HL-60 (cell line): ENCODE data around the gene L1CAM.
A peak's percentile ranks its signal among the peaks of the same experiment; 100 is the strongest.

Source experiments
- DNase-seq, 2 experiments: peaks; one replicate each; pipeline ENCODE4 v3.0.0-alpha.2; 2010 to 2020; ENCODE audit warnings: low read depth in 1 of 2, low spot score in 1 of 2
- H3K27ac ChIP-seq: fragments of 250-450 bp; sonication (Bioruptor Pico); replicated peaks from 2 replicates; pipeline ENCODE4 v1.5.1; 2020; ENCODE audit warnings: mild to moderate bottlenecking, moderate library complexity
- H3K27me3 ChIP-seq: fragments of 250-450 bp; sonication (Bioruptor Pico); 2 replicates; pipeline ENCODE4 v1.5.1; 2021; ENCODE audit warnings: mild to moderate bottlenecking, moderate library complexity; ENCODE audit not compliant: insufficient read depth, poor library complexity, severe bottlenecking
- H3K4me3 ChIP-seq: replicated peaks from 2 replicates; pipeline ENCODE4 v1.5.1; 2011; ENCODE audit warnings: mild to moderate bottlenecking, control low read depth, low read length; ENCODE audit not compliant: insufficient read depth
- GABPA ChIP-seq: IDR thresholded peaks from 2 replicates; pipeline ENCODE4 v1.6.1; 2012; ENCODE audit warnings: low read depth
- POLR2AphosphoS5 ChIP-seq: IDR thresholded peaks from 2 replicates; pipeline ENCODE4 v1.6.1; 2012; ENCODE audit warnings: low read depth
- SPI1 ChIP-seq: IDR thresholded peaks from 2 replicates; pipeline ENCODE4 v1.6.1; 2012; ENCODE audit warnings: low read depth, mild to moderate bottlenecking, borderline replicate concordance
- long read RNA-seq: library from polyadenylated mRNA; unstranded; transcript quantifications from one replicate; pipeline ENCODE4 v2.0.0, GENCODE V29; 2020
- TF ChIP-seq, protein P1 (sequence below): IDR thresholded peaks from one replicate; pipeline ENCODE4 v1.5.1; 2011; ENCODE audit warnings: low read length, control low read depth, inconsistent platforms; ENCODE audit not compliant: insufficient read depth
- TF ChIP-seq, protein P2 (sequence below): IDR thresholded peaks from 2 replicates; pipeline ENCODE4 v1.6.1; 2012; ENCODE audit warnings: low read depth; ENCODE audit not compliant: insufficient replicate concordance

L1CAM gene, protein sequence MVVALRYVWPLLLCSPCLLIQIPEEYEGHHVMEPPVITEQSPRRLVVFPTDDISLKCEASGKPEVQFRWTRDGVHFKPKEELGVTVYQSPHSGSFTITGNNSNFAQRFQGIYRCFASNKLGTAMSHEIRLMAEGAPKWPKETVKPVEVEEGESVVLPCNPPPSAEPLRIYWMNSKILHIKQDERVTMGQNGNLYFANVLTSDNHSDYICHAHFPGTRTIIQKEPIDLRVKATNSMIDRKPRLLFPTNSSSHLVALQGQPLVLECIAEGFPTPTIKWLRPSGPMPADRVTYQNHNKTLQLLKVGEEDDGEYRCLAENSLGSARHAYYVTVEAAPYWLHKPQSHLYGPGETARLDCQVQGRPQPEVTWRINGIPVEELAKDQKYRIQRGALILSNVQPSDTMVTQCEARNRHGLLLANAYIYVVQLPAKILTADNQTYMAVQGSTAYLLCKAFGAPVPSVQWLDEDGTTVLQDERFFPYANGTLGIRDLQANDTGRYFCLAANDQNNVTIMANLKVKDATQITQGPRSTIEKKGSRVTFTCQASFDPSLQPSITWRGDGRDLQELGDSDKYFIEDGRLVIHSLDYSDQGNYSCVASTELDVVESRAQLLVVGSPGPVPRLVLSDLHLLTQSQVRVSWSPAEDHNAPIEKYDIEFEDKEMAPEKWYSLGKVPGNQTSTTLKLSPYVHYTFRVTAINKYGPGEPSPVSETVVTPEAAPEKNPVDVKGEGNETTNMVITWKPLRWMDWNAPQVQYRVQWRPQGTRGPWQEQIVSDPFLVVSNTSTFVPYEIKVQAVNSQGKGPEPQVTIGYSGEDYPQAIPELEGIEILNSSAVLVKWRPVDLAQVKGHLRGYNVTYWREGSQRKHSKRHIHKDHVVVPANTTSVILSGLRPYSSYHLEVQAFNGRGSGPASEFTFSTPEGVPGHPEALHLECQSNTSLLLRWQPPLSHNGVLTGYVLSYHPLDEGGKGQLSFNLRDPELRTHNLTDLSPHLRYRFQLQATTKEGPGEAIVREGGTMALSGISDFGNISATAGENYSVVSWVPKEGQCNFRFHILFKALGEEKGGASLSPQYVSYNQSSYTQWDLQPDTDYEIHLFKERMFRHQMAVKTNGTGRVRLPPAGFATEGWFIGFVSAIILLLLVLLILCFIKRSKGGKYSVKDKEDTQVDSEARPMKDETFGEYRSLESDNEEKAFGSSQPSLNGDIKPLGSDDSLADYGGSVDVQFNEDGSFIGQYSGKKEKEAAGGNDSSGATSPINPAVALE
- long read RNA-seq, result 0 reads

DNA sequence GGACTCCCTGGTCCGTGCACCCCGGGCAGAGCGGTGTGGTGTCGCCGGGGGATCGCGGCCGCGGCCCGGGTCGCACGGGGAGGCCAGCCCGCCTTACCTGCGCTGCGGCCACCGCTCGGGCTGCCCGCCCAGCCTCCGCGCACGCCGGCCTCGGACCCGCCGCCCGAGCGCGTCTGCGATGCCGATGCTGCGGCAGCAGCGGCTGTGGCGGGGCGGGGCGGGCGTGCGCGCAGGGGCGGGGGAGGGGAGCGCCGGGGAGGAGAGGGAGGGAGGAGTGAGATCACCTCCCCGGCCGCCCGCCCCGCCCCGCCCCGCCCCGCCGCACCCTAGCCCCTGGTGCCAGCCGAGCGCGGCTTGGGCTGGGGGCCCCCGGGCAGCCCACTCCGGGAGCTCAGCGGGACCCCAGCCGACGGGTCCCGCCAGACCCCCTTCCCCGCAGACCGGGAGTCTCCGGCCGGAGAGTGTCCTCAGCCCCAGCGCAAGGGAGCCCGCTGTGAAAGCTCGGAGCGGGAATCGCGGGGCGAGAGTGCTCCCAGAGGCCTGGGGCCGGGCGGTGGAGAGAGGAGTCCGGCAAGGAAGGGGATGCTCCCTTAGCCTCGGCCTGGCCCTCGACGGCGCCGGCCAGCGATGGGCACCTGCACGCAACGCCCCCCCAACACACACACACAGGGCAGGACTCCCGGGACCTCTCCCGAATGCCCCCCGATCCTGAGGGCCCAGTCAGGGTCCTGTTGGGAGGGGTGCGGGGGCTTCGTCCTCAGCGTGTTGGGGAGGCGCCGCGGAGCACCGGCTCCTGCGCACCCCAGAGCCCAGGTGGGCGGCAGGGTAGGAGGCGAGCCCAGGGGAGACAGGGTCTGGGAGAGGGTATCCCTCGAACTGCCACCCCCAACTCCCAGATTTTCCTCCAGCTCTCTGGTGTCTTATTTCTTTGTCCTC, at the start of gene L1CAM:
Gene L1CAM (minus strand): TSS at position 206 of the 936 bp plus-strand sequence. CDS start 10,337 bp downstream, outside the sequence.
- H3K4me3 ChIP-seq, result no peak within 1 kb of the TSS

DNA sequence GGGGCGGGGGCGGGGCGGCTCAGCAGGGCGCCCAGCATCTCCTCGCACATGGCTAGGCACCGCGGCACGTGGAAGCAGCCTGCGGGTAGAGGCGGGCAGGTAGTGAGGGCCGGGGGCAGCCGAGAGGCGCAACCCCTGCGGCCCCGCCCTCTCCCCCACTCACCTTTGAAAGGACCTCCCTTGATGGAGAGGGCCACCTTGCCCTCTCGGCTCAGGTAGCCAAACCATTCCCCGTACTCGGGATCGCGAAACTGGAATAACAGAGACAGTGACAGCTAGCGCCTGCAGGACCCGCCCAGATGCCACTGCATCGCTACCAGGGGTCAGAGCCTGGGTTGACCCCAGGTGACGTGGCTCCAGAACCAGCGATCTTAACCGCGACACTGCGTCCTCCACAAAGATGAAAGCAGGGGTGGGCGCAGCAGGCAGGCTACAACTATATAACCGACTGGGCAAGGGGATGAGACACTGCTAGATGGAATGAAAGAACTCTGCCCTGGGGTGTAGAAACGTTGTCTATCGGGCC, 49.4 kb upstream of the L1CAM start:
- Histone ChIP-seq H3K27me3 (no peaks in the 10 kb centered on the region), H3K27ac (peak overlapping the region; percentile 67), H3K4me3 (peak overlapping the region; percentile 44)
- TF ChIP-seq POLR2AphosphoS5, result no peak
- no peak for TF ChIP-seq SPI1
- TF ChIP-seq, protein P1, sequence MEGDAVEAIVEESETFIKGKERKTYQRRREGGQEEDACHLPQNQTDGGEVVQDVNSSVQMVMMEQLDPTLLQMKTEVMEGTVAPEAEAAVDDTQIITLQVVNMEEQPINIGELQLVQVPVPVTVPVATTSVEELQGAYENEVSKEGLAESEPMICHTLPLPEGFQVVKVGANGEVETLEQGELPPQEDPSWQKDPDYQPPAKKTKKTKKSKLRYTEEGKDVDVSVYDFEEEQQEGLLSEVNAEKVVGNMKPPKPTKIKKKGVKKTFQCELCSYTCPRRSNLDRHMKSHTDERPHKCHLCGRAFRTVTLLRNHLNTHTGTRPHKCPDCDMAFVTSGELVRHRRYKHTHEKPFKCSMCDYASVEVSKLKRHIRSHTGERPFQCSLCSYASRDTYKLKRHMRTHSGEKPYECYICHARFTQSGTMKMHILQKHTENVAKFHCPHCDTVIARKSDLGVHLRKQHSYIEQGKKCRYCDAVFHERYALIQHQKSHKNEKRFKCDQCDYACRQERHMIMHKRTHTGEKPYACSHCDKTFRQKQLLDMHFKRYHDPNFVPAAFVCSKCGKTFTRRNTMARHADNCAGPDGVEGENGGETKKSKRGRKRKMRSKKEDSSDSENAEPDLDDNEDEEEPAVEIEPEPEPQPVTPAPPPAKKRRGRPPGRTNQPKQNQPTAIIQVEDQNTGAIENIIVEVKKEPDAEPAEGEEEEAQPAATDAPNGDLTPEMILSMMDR, result no peak
- TF ChIP-seq GABPA, result no peak
- TF ChIP-seq, protein P2, sequence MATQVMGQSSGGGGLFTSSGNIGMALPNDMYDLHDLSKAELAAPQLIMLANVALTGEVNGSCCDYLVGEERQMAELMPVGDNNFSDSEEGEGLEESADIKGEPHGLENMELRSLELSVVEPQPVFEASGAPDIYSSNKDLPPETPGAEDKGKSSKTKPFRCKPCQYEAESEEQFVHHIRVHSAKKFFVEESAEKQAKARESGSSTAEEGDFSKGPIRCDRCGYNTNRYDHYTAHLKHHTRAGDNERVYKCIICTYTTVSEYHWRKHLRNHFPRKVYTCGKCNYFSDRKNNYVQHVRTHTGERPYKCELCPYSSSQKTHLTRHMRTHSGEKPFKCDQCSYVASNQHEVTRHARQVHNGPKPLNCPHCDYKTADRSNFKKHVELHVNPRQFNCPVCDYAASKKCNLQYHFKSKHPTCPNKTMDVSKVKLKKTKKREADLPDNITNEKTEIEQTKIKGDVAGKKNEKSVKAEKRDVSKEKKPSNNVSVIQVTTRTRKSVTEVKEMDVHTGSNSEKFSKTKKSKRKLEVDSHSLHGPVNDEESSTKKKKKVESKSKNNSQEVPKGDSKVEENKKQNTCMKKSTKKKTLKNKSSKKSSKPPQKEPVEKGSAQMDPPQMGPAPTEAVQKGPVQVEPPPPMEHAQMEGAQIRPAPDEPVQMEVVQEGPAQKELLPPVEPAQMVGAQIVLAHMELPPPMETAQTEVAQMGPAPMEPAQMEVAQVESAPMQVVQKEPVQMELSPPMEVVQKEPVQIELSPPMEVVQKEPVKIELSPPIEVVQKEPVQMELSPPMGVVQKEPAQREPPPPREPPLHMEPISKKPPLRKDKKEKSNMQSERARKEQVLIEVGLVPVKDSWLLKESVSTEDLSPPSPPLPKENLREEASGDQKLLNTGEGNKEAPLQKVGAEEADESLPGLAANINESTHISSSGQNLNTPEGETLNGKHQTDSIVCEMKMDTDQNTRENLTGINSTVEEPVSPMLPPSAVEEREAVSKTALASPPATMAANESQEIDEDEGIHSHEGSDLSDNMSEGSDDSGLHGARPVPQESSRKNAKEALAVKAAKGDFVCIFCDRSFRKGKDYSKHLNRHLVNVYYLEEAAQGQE, result no peak
- DNase-seq, result no peak

More for the DNA sequence above, at the start of gene L1CAM:
- TF ChIP-seq POLR2AphosphoS5, result no peak
- TF ChIP-seq SPI1, result no peak
- TF ChIP-seq, protein P2, result no peak
- TF ChIP-seq, protein P1, result no peak
- TF ChIP-seq GABPA, result no peak
- DNase-seq, result no peak
- peaks cover 18% of the 10 kb centered on the region for H3K27me3 ChIP-seq
- H3K27ac ChIP-seq, result no peak within 1 kb of the TSS
